OCI-LY7 (cell line): Measurements from ENCODE around the gene BRPF3. TPM values are rescaled to one million over a fixed set of nuclear protein-coding genes. Genes with fewer than 3 reads are reported as not detected.

Experiments
- BruUV-seq: library from RNA; stranded (reverse); fragments of 400-500 nt; replicated peaks from 2 replicates; lab custom pipeline; 2021; lab: Mats Ljungman, UMichigan
- CTCF ChIA-PET: fragments of 300-600 bp; sonication (Branson Sonifier 250); formaldehyde crosslinking; loops from one replicate; lab custom pipeline; 2022; ENCODE audit warnings: antibody characterized with exemption; ENCODE audit not compliant: unreplicated experiment; lab: Charles Lee
- POLR2A ChIA-PET: fragments of 300-600 bp; sonication (Branson Sonifier 250); formaldehyde crosslinking; loops from one replicate; lab custom pipeline; 2022; ENCODE audit warnings: antibody characterized with exemption; lab: Charles Lee
- DNase-seq: peaks from one replicate; pipeline ENCODE4 v3.0.0-alpha.2; 2015; ENCODE audit warnings: low spot score
- H2AFZ ChIP-seq: fragments of 200-600 bp; sonication (generic), shearing (Covaris generic); 2 replicates; pipeline ENCODE4 v1.6.1; 2014; ENCODE audit warnings: mild to moderate bottlenecking, antibody characterized with exemption, low read length, moderate library complexity
- H3K27ac ChIP-seq: fragments of 200-600 bp; sonication (generic); 2 replicates; pipeline ENCODE4 v1.5.1; 2014; ENCODE audit warnings: mixed run types, low read depth, mild to moderate bottlenecking, moderate library complexity, low read length, inconsistent platforms; ENCODE audit not compliant: poor library complexity, severe bottlenecking
- H3K36me3 ChIP-seq: fragments of 200-600 bp; sonication (generic); 2 replicates; pipeline ENCODE4 v1.6.1; 2014; ENCODE audit warnings: mild to moderate bottlenecking, antibody characterized with exemption, low read length, moderate library complexity, mixed read lengths; ENCODE audit not compliant: insufficient read depth
- H3K4me1 ChIP-seq: fragments of 200-600 bp; sonication (generic); 2 replicates; pipeline ENCODE4 v1.5.1; 2014; ENCODE audit warnings: mild to moderate bottlenecking, low read length; ENCODE audit not compliant: insufficient read depth, poor library complexity, severe bottlenecking
- H3K4me2 ChIP-seq: fragments of 200-600 bp; sonication (generic); 2 replicates; pipeline ENCODE4 v1.6.1; 2014; ENCODE audit warnings: mild to moderate bottlenecking, low read length
- H3K4me3 ChIP-seq: fragments of 200-600 bp; sonication (generic); 2 replicates; pipeline ENCODE4 v1.5.1; 2014; ENCODE audit warnings: mild to moderate bottlenecking, low read depth, low read length; ENCODE audit not compliant: poor library complexity, severe bottlenecking
- H3K79me2 ChIP-seq: fragments of 200-600 bp; sonication (generic); 2 replicates; pipeline ENCODE4 v1.6.1; 2016; ENCODE audit warnings: low read depth, mild to moderate bottlenecking, low read length, moderate library complexity, mixed read lengths; ENCODE audit not compliant: insufficient read depth
- H3K9me2 ChIP-seq: fragments of 200-600 bp; sonication (generic); 2 replicates; pipeline ENCODE4 v1.6.1; 2016; ENCODE audit warnings: mild to moderate bottlenecking, low read length, mixed read lengths; ENCODE audit not compliant: insufficient read depth
- H3K9me3 ChIP-seq: fragments of 200-600 bp; sonication (generic); 2 replicates; pipeline ENCODE4 v1.6.1; 2014; ENCODE audit warnings: mild to moderate bottlenecking, mixed run types, low read length, mixed read lengths
- H4K20me1 ChIP-seq: fragments of 200-600 bp; sonication (generic); 2 replicates; pipeline ENCODE4 v1.6.1; 2014; ENCODE audit warnings: mild to moderate bottlenecking, antibody characterized with exemption, low read length, moderate library complexity, mixed read lengths; ENCODE audit not compliant: insufficient read depth
- CTCF ChIP-seq: fragments of 200-600 bp; sonication (generic); conservative IDR thresholded peaks from 2 replicates; pipeline ENCODE4 v1.5.1; 2014; ENCODE audit warnings: mild to moderate bottlenecking, antibody characterized with exemption, low read length, moderate library complexity, mixed read lengths
- EZH2phosphoT487 ChIP-seq: fragments of 200-600 bp; sonication (generic); IDR thresholded peaks from 2 replicates; pipeline ENCODE4 v1.6.1; 2018; ENCODE audit warnings: low read depth, borderline replicate concordance, mild to moderate bottlenecking, mixed run types, antibody characterized with exemption, low read length, moderate library complexity, mixed read lengths
- intact Hi-C: fragments of 100-400 bp; cut with micrococcal nuclease; formaldehyde crosslinking; loops from one replicate; pipeline ENCODE4 v1.10.0; 2022; ENCODE audit not compliant: unreplicated experiment
- total RNA-seq, 2 experiments: library from RNA; depleted of rRNA in 1 of 2; stranded (reverse); fragments of >200 nt in 1 of 2; shearing (Covaris generic) in 1 of 2; gene quantifications; 2 replicates each; pipeline ENCODE4 v1.2.3, GENCODE V29; 2014 to 2022

Gene BRPF3
- total RNA-seq, 2 experiments from 2014 or later: 10.4 to 12.0 TPM

GRCh38 chr6:36245572-36246061 is 49.1 kb downstream of the BRPF3 start:
- Histone ChIP-seq H4K20me1 (no peaks in the 10 kb centered on the region), H3K9me2 (no peaks in the 10 kb centered on the region), H2AFZ (peak overlapping the region; percentile 67; the same call in 1 of the 2 replicates), H3K36me3 (no peaks in the 10 kb centered on the region), H3K4me3 (no peak overlapping the region), H3K27ac (no peak overlapping the region), H3K4me2 (peak overlapping the region; percentile 28), H3K9me3 (no peaks in the 10 kb centered on the region), H3K4me1 (peaks cover 38% of the 10 kb centered on the region), H3K79me2 (no peaks in the 10 kb centered on the region)
- no TSS peak for BruUV-seq
- intact Hi-C loops: no loop called here
- DNase-seq: peak; percentile 63
- CTCF ChIA-PET: interaction anchor here (0.6 kb wide), 1 partner anchor 124 kb away, joined by 3 read pairs; no protein-coding TSS in a partner anchor
- TF ChIP-seq EZH2phosphoT487 (no peak), CTCF (peak; percentile 88)
- POLR2A ChIA-PET: interaction anchor here (0.7 kb wide), 1 partner anchor 100 kb away, joined by 3 read pairs; no protein-coding TSS in a partner anchor

DNA sequence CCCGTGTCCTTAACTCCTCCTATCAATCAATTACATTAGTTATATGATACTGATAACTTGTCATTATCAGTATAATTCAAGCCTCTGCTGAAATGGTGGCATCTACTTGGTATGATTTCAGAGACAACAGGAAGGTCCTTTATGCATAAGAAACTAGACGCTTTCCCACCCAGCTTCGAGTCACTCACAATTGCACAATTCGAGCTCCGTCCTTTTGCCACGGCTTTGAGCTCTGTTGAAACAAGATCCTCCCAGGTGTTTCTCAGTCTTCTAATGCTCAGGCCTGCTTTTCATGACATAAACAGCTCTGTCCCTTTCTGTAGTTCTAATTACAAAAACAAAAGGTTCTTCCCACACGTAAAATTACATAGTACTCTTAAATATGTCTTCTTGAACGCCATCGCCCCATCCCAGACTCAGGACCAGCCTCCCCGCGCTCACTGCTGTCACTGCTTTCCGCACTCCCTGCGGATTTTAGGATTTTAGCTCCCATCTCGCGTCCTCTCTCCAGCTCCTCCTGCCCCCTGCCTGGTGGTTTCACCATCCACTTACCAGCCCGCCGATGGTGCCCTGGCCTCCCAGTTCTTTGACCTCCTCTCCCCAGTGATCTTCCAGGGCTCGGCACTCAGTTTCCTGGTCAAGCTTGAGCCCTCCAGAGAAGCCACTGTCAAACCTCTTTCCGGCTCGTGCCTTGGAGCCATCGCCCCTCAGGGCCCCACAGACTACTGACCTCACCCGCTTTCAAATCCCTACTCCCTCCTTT is 50.1 kb downstream of the BRPF3 start:
- no peak overlapping the region for H3K27ac ChIP-seq
- CTCF ChIA-PET: no interaction called here
- H3K4me1 ChIP-seq: peaks cover 32% of the 10 kb centered on the region
- DNase-seq: no peak
- TF ChIP-seq CTCF (no peak), EZH2phosphoT487 (no peak)
- no peak overlapping the region for H3K4me3 ChIP-seq
- intact Hi-C loops: no loop called here
- H3K9me3 ChIP-seq: no peaks in the 10 kb centered on the region
- POLR2A ChIA-PET: no interaction called here
- no peaks in the 10 kb centered on the region for H3K36me3 ChIP-seq
- H3K4me2 ChIP-seq: no peak overlapping the region
- H2AFZ ChIP-seq: no peak overlapping the region
- no peaks in the 10 kb centered on the region for H3K9me2 ChIP-seq
- no peaks in the 10 kb centered on the region for H3K79me2 ChIP-seq
- H4K20me1 ChIP-seq: no peaks in the 10 kb centered on the region
- BruUV-seq: no TSS peak

DNA sequence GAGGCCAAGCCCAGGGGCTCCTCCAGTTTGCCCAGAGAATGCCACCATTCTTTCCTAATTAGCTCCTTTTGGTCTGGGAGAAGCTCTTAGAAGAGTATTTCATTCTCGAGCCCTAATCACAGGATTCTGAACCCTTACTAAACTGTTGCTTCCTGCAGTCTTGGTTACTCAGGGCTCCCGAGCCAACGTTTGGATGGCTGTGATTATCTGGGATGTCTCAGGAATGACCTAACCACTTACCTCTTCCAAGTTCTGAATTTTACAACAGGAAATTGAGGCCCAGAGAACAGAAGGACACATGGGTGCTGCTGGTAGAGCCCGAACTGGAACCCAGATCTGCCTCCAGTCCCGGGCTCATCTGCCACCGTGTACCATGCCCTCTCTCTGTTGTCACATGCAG is 51.1 kb downstream of the BRPF3 start:
- no peak overlapping the region for H3K27ac ChIP-seq
- no peaks in the 10 kb centered on the region for H3K36me3 ChIP-seq
- H3K4me2 ChIP-seq: no peak overlapping the region
- peaks cover 22% of the 10 kb centered on the region for H3K4me1 ChIP-seq
- BruUV-seq: no TSS peak
- no peak overlapping the region for H2AFZ ChIP-seq
- H3K9me3 ChIP-seq: no peaks in the 10 kb centered on the region
- intact Hi-C loops: no loop called here
- H3K4me3 ChIP-seq: no peak overlapping the region
- TF ChIP-seq EZH2phosphoT487: no peak
- TF ChIP-seq CTCF: no peak
- ChIA-PET POLR2A (no interaction called here), CTCF (no interaction called here)
- no peaks in the 10 kb centered on the region for H3K79me2 ChIP-seq
- no peak for DNase-seq
- H3K9me2 ChIP-seq: no peaks in the 10 kb centered on the region
- H4K20me1 ChIP-seq: no peaks in the 10 kb centered on the region
